Measurements from ENCODE around the gene STXBP5. TPM values are rescaled to one million over a fixed set of nuclear protein-coding genes. Genes with fewer than 3 reads are reported as not detected.
A peak's percentile ranks its signal among the peaks of the same experiment; 100 is the strongest.

Gene STXBP5
- total and polyA plus RNA-seq, 9 of the 15 experiments (the other 6 are each of a cell fraction or from before 2014, with no cell fraction given), result 23.3 to 172 (median 71.5) TPM

GRCh38 chr6:147211831-147212230, 7.6 kb downstream of the STXBP5 start (continued):
- TF ChIP-seq FOXK1 (CRISPR knock-in tag; IDR thresholded peaks at IDR 0.05; ENCODE audit: borderline replicate concordance) (no peak), MTA3 (IDR thresholded peaks at IDR 0.05; ENCODE audit: borderline replicate concordance) (no peak), RNF219 (CRISPR knock-in tag; IDR thresholded peaks at IDR 0.05) (no peak), ZFP91 (CRISPR knock-in tag; IDR thresholded peaks at IDR 0.05) (no peak), MTA2 (IDR thresholded peaks at IDR 0.05; ENCODE audit: low read depth) (no peak), TGIF2 (CRISPR knock-in tag; IDR thresholded peaks at IDR 0.05) (no peak), C11orf30 (IDR thresholded peaks at IDR 0.05; ENCODE audit: low read depth) (peak; percentile 95), ETV6 (IDR thresholded peaks at IDR 0.05; ENCODE audit: borderline replicate concordance in 1 of 2, low read depth in 2 of 2, low read length in 1 of 2) (no peak), ETV6 (CRISPR knock-in tag; IDR thresholded peaks at IDR 0.05; ENCODE audit: borderline replicate concordance) (no peak), ADNP (tag; IDR thresholded peaks at IDR 0.05) (no peak), PHF21A (IDR thresholded peaks at IDR 0.05; ENCODE audit: borderline replicate concordance, low read depth) (0 out of 2 replicates have a peak, but pooled peaks have one; percentile 27), SAFB (IDR thresholded peaks at IDR 0.05; ENCODE audit: borderline replicate concordance, low read depth, low read length) (no peak)

Measured in K562 (cell line).